ENCODE results near the gene FZR1. TPM values are rescaled to one million over a fixed set of nuclear protein-coding genes. Genes with fewer than 3 reads are reported as not detected.

FZR1 gene

DNA sequence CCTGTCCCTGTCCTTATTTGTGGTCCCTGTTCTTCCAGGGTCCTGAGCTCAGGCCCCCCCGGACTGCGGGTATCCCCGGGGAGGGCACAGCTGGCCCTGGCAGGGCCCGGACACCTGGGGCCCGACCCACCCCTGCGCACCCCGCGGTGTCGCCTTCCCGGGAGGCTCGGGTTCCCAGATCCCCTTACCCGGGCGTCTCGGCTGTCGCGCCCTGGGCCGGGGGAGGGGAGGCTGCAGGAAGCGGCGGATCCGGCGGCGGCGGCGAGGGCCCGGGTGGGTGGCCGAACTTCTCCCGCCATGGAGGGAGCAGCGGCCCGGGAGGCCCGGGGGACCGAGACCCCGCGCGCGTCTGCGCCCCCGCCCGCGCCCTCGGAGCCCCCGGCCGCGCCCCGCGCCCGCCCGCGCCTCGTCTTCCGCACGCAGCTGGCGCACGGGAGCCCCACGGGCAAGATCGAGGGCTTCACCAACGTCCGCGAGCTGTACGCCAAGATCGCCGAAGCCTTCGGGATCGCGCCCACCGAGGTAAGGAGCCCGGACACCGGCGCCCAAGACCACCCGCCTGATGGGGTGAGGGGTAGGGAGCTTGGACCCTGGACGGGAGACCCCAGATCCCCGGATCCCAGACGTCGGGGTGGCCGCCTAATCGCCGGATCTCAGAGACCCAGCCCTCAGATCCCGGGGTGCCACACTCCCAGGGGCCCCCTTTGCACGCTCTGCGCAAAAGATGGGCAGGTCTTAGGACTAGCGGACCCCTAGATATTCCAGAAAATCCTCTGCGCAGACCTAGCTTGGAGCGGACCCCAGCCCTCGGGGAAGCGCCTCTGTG lies 79.4 kb downstream of the FZR1 start, which contains the start of gene GIPC3:
Gene GIPC3, plus strand, starts transcription at position 178 of the 826 bp plus-strand sequence. Its CDS starts 120 bp downstream, at position 298.
- Histone ChIP-seq H3K4ac (ENCODE audit: low read depth, low read length) (no peak within 1 kb of the TSS), H3K18ac (ENCODE audit: low read length) (peak within 1 kb of the TSS; percentile 77), H3K27me3 (ENCODE audit: insufficient read depth, low read length, poor library complexity) (peaks cover 5% of the 10 kb centered on the region), H2AK5ac (ENCODE audit: low read length) (no peak within 1 kb of the TSS), H3K4me3 (ENCODE audit: low read length) (no peak within 1 kb of the TSS), H3K79me1 (ENCODE audit: low read length) (no peaks in the 10 kb centered on the region), H2BK120ac (ENCODE audit: low read depth, low read length) (no peak within 1 kb of the TSS), H4K8ac (ENCODE audit: low read depth, low read length) (no peak within 1 kb of the TSS), H3K79me2 (ENCODE audit: control insufficient read depth, insufficient read depth, low read length) (no peaks in the 10 kb centered on the region), H3K4me2 (ENCODE audit: low read length) (no peak within 1 kb of the TSS), H3K27ac (ENCODE audit: low read depth, low read length) (no peak within 1 kb of the TSS), H2BK5ac (ENCODE audit: low read length) (no peak within 1 kb of the TSS), H4K5ac (ENCODE audit: low read length) (no peak within 1 kb of the TSS), H2BK15ac (replicated peaks; ENCODE audit: low read depth) (no peak within 1 kb of the TSS), H3K9ac (ENCODE audit: low read length) (peak within 1 kb of the TSS; percentile 1), H3K56ac (ENCODE audit: low read length) (peak within 1 kb of the TSS; percentile 65), H3K36me3 (ENCODE audit: control insufficient read depth, insufficient read depth, low read length) (no peaks in the 10 kb centered on the region), H3K4me1 (ENCODE audit: control insufficient read depth, low read depth, low read length) (no peaks in the 10 kb centered on the region), H3K23ac (ENCODE audit: low read length) (no peak within 1 kb of the TSS)
- DNase-seq: no peak
- WGBS (ENCODE audit: extremely low coverage, insufficient coverage, low lambda C conversion rate): no CpG with 5 or more reads among the region's 84 CpGs

DNA sequence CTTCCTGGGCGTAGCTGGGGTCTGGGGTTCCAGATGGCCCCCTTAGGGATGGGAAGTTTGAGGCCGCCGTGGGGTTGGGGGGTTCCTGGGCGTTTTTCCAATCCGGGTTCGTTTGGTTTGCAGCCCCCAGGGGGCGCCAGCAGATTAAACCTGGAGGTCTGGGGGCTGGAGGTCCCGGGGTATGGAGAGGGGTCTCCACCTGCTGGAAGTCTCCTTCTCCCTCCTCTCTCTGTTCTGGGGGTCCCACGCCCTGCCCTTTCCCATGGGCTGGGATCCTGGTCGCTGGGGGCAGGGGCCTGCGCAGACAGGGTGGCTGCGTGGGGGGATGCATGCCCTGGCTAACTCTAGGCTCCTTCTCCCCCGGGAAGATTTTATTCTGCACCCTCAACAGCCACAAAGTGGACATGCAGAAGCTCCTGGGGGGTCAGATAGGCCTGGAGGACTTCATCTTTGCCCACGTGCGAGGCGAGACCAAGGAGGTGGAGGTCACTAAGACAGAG lies 80.1 kb downstream of the FZR1 start:
- Histone ChIP-seq H3K79me1 (ENCODE audit: low read length) (no peaks in the 10 kb centered on the region), H3K36me3 (ENCODE audit: control insufficient read depth, insufficient read depth, low read length) (no peaks in the 10 kb centered on the region), H3K4me3 (ENCODE audit: low read length) (no peak overlapping the region), H3K4me2 (ENCODE audit: low read length) (no peak overlapping the region), H3K4me1 (ENCODE audit: control insufficient read depth, low read depth, low read length) (no peaks in the 10 kb centered on the region), H3K56ac (ENCODE audit: low read length) (no peak overlapping the region), H2AK5ac (ENCODE audit: low read length) (no peak overlapping the region), H2BK120ac (ENCODE audit: low read depth, low read length) (no peak overlapping the region), H4K8ac (ENCODE audit: low read depth, low read length) (no peak overlapping the region), H3K4ac (ENCODE audit: low read depth, low read length) (no peak overlapping the region), H3K27ac (ENCODE audit: low read depth, low read length) (no peak overlapping the region), H3K27me3 (ENCODE audit: insufficient read depth, low read length, poor library complexity) (peaks cover 5% of the 10 kb centered on the region), H3K79me2 (ENCODE audit: control insufficient read depth, insufficient read depth, low read length) (no peaks in the 10 kb centered on the region), H2BK15ac (replicated peaks; ENCODE audit: low read depth) (no peak overlapping the region), H3K9ac (ENCODE audit: low read length) (no peak overlapping the region), H4K5ac (ENCODE audit: low read length) (no peak overlapping the region), H3K18ac (ENCODE audit: low read length) (peak overlapping the region; percentile 77), H2BK5ac (ENCODE audit: low read length) (no peak overlapping the region), H3K23ac (ENCODE audit: low read length) (no peak overlapping the region)
- WGBS (ENCODE audit: extremely low coverage, insufficient coverage, low lambda C conversion rate): no CpG with 5 or more reads among the region's 16 CpGs
- DNase-seq: no peak

DNA sequence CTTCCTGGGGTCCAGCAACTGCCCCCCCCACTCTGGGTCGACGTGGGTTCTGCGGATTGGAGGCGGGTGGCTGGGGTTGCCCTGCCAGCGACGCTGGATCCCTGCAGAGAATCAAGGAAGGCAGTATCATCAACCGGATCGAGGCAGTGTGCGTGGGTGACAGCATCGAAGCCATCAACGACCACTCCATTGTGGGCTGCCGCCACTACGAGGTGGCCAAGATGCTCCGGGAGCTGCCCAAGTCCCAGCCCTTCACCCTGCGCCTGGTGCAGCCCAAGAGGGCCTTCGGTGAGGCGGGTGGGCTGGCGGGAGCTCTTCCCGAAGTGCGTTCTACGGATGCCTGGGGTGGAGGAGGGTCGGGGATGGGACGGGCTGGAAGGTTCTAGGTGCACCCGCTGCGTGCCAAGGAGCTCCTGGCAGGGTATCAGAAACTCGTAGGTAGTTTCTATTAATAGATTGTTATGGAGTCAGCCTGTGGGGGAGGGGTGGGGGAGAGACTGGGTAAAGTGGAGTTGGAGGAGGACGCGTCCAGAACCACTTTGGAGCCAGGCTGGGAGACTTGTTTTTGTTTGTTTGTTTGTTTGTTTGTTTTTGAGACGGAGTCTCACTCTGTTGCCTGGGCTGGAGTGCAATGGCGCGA lies 80.7 kb downstream of the FZR1 start:
- no peak overlapping the region for H3K4me3 ChIP-seq (ENCODE audit: low read length)
- H4K8ac ChIP-seq (ENCODE audit: low read depth, low read length): no peak overlapping the region
- no peak for DNase-seq
- H3K27me3 ChIP-seq (ENCODE audit: insufficient read depth, low read length, poor library complexity): peaks cover 5% of the 10 kb centered on the region
- no peak overlapping the region for H3K4ac ChIP-seq (ENCODE audit: low read depth, low read length)
- no peak overlapping the region for H3K27ac ChIP-seq (ENCODE audit: low read depth, low read length)
- H2BK120ac ChIP-seq (ENCODE audit: low read depth, low read length): no peak overlapping the region
- H3K4me2 ChIP-seq (ENCODE audit: low read length): no peak overlapping the region
- H3K36me3 ChIP-seq (ENCODE audit: control insufficient read depth, insufficient read depth, low read length): no peaks in the 10 kb centered on the region
- H3K56ac ChIP-seq (ENCODE audit: low read length): no peak overlapping the region
- no peaks in the 10 kb centered on the region for H3K79me1 ChIP-seq (ENCODE audit: low read length)
- no peak overlapping the region for H2BK5ac ChIP-seq (ENCODE audit: low read length)
- WGBS (ENCODE audit: extremely low coverage, insufficient coverage, low lambda C conversion rate): no CpG with 5 or more reads among the region's 31 CpGs
- no peaks in the 10 kb centered on the region for H3K4me1 ChIP-seq (ENCODE audit: control insufficient read depth, low read depth, low read length)
- H3K79me2 ChIP-seq (ENCODE audit: control insufficient read depth, insufficient read depth, low read length): no peaks in the 10 kb centered on the region
- H2BK15ac ChIP-seq (replicated peaks; ENCODE audit: low read depth): no peak overlapping the region
- no peak overlapping the region for H3K23ac ChIP-seq (ENCODE audit: low read length)
- H2AK5ac ChIP-seq (ENCODE audit: low read length): no peak overlapping the region
- no peak overlapping the region for H4K5ac ChIP-seq (ENCODE audit: low read length)
- no peak overlapping the region for H3K18ac ChIP-seq (ENCODE audit: low read length)
- no peak overlapping the region for H3K9ac ChIP-seq (ENCODE audit: low read length)

Small RNA genes within 50 kb of the gene (small RNA-seq; reads per million reads assigned to genes)
- gene AC005786.1 (ENCODE audit: insufficient read depth): not detected
- gene RF00212 (ENCODE audit: insufficient read depth): not detected

Measured in mesendoderm (in vitro differentiated cells).